Chondrocyte (in vitro differentiated cells): ENCODE data around the gene PCDHGA7. TPM values are rescaled to one million over a fixed set of nuclear protein-coding genes. Genes with fewer than 3 reads are reported as not detected.
"Not testable (repeated sequence)": the region's sequence is repeated elsewhere in the genome, so short reads cannot be mapped to it uniquely, and the experiment has no call there.

Experiments
- DNase-seq: peaks from one replicate; pipeline ENCODE4 v3.0.0; 2021; ENCODE audit warnings: mixed read lengths, low spot score
- H3K27ac Mint-ChIP-seq: one replicate; pipeline ENCODE4 v1.8.0; 2021; ENCODE audit warnings: mild to moderate bottlenecking, moderate library complexity, mixed read lengths; ENCODE audit not compliant: unreplicated experiment
- H3K27me3 Mint-ChIP-seq: 2 replicates; pipeline ENCODE4 v1.8.0; 2021; ENCODE audit warnings: low read depth, mixed read lengths
- H3K36me3 Mint-ChIP-seq: 2 replicates; pipeline ENCODE4 v1.8.0; 2021; ENCODE audit warnings: low read depth, mixed read lengths
- H3K4me1 Mint-ChIP-seq: 2 replicates; pipeline ENCODE4 v1.8.0; 2021; ENCODE audit warnings: low read depth, mild to moderate bottlenecking, mixed read lengths
- H3K4me3 Mint-ChIP-seq: one replicate; pipeline ENCODE4 v1.8.0; 2021; ENCODE audit warnings: mild to moderate bottlenecking, moderate library complexity, mixed read lengths; ENCODE audit not compliant: unreplicated experiment
- H3K9me3 Mint-ChIP-seq: 2 replicates; pipeline ENCODE4 v1.8.0; 2021; ENCODE audit warnings: low read depth, mixed read lengths
- long read RNA-seq: library from polyadenylated mRNA; stranded (forward); transcript quantifications from one replicate; pipeline ENCODE4 v2.0.0, GENCODE V29; 2021
- total RNA-seq: library from RNA; stranded (reverse); gene quantifications from 3 replicates; pipeline ENCODE4 v1.2.1, GENCODE V29; 2021
- TF ChIP-seq, protein P1 (sequence below): fragments of 200-600 bp; sonication (generic); IDR thresholded peaks from 2 replicates; pipeline ENCODE4 v1.5.0; 2021; ENCODE audit warnings: antibody characterized with exemption, mild to moderate bottlenecking, moderate library complexity

Gene PCDHGA7
- 0.17 to 0.31 TPM (median 0.28 TPM) in 3 replicates for total RNA-seq
- long read RNA-seq: 0 reads

DNA sequence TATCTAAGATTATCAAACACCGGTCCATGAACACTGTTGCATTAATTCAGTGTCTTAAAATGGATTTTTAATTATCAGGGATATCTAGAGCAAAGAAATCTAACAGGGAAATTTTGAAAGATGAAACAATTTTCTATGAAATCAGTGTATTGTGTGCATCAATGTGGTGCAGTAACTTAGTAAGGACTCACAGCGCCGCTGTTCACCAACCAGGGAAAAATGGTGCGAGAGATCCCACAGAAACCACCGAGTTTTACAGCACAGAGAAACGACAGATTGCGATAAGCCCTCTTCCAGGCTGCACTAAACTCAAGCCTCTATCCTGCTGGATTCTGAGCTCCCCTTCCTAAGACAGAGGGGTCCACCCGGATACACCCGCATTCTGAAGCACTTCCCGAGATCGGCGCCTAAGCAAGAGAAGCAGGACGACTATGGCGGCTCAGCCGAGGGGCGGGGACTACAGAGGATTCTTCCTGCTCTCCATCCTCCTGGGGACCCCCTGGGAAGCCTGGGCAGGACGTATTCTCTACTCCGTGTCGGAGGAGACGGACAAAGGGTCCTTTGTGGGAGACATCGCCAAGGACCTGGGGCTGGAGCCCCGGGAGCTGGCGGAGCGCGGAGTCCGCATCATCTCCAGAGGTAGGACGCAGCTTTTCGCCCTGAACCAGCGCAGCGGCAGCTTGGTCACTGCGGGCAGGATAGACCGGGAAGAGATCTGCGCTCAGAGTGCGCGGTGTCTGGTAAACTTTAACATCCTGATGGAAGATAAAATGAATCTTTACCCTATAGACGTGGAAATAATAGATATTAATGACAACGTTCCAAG, at the start of gene PCDHGA7:
Gene PCDHGA7 (plus strand): TSS at position 274 of the 826 bp plus-strand sequence. CDS start 158 bp downstream, at position 432.
- peaks cover 1% of the 10 kb centered on the region for H3K36me3 Mint-ChIP-seq
- no peaks in the 10 kb centered on the region for H3K4me1 Mint-ChIP-seq
- DNase-seq: peak; percentile 85
- H3K9me3 Mint-ChIP-seq: peaks cover 51% of the 10 kb centered on the region
- H3K27me3 Mint-ChIP-seq: no peaks in the 10 kb centered on the region
- no peak within 1 kb of the TSS for H3K27ac Mint-ChIP-seq
- no peak within 1 kb of the TSS for H3K4me3 Mint-ChIP-seq
- TF ChIP-seq, protein P1, sequence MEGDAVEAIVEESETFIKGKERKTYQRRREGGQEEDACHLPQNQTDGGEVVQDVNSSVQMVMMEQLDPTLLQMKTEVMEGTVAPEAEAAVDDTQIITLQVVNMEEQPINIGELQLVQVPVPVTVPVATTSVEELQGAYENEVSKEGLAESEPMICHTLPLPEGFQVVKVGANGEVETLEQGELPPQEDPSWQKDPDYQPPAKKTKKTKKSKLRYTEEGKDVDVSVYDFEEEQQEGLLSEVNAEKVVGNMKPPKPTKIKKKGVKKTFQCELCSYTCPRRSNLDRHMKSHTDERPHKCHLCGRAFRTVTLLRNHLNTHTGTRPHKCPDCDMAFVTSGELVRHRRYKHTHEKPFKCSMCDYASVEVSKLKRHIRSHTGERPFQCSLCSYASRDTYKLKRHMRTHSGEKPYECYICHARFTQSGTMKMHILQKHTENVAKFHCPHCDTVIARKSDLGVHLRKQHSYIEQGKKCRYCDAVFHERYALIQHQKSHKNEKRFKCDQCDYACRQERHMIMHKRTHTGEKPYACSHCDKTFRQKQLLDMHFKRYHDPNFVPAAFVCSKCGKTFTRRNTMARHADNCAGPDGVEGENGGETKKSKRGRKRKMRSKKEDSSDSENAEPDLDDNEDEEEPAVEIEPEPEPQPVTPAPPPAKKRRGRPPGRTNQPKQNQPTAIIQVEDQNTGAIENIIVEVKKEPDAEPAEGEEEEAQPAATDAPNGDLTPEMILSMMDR: no peak

DNA sequence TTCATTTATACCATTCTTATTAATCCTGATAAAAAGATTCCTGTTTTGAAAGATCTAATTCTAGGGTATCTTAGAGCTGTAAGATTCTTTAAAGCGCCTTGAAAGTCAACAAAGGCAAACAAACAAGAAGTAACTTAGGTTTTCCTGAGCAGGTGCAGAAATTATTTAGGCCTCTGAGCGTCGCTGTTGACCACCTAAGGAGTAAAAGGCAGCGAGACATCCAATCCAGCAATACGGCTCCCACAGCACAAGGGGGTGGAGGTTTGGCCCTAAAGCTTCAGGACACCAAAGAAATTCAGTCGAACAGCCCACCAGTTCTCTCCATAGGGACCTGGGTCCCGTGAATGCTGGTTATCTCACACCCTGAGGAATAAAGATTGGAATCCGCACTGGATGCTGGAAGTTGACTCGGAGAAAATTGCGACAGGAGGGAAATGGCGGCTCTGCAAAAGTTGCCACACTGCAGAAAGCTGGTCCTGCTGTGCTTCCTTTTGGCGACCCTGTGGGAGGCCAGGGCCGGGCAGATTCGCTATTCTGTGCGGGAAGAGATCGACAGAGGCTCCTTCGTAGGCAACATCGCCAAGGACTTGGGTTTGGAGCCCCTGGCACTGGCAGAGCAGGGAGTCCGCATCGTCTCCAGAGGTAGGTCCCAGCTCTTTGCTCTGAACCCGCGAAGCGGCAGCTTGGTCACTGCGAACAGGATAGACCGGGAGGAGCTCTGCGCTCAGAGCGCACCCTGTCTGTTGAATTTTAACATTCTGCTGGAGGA, 43.8 kb upstream of the PCDHGA7 start, which contains the start of gene PCDHGA2:
Gene PCDHGA2 (plus strand): TSS at position 223 of the 769 bp plus-strand sequence.
- Mint-ChIP-seq H3K4me1 (no peaks in the 10 kb centered on the region), H3K4me3 (no peak within 1 kb of the TSS), H3K27ac (no peak within 1 kb of the TSS), H3K27me3 (no peaks in the 10 kb centered on the region), H3K9me3 (peaks cover 58% of the 10 kb centered on the region), H3K36me3 (peaks cover 2% of the 10 kb centered on the region)
- DNase-seq: no peak
- TF ChIP-seq, protein P1: peak; percentile 25

DNA sequence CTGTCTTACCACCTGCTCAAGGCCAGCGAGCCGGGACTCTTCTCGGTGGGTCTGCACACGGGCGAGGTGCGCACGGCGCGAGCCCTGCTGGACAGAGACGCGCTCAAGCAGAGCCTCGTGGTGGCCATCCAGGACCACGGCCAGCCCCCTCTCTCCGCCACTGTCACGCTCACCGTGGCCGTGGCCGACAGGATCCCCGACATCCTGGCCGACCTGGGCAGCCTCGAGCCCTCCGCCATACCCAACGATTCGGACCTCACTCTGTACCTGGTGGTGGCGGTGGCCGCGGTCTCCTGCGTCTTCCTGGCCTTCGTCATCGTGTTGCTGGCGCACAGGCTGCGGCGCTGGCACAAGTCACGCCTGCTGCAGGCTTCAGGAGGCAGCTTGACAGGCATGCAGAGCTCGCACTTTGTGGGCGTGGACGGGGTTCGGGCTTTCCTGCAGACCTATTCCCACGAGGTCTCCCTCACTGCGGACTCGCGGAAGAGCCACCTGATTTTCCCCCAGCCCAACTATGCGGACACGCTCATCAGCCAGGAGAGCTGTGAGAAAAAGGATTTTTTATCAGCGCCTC, 41.7 kb upstream of the PCDHGA7 start:
- H3K36me3 Mint-ChIP-seq, H3K4me3 Mint-ChIP-seq, DNase-seq, H3K27me3 Mint-ChIP-seq, H3K27ac Mint-ChIP-seq, H3K4me1 Mint-ChIP-seq: not testable (repeated sequence)
- peaks cover 61% of the 10 kb centered on the region for H3K9me3 Mint-ChIP-seq

DNA sequence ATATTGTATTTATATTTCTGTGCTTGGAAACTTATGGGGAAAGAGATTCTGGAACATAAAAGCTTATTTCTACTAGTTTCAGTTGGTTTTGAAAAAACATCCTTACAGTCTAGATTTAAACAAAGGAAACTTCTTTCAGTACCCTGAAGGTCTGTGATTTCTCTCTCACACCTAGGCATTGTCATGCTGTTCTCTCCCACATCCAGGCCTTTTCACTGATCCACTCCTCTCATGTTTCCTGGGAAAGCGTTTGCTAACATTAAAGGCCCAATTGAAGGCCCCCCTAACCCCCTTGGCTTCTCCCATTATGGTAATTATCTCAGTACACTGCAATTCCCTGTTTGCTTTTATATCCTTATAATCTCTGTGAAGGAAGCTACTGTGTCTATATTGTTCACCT, 39.8 kb upstream of the PCDHGA7 start:
- H3K4me3 Mint-ChIP-seq: no peak overlapping the region
- DNase-seq: no peak
- TF ChIP-seq, protein P1: no peak
- no peak overlapping the region for H3K27ac Mint-ChIP-seq
- peaks cover 55% of the 10 kb centered on the region for H3K9me3 Mint-ChIP-seq
- peaks cover 2% of the 10 kb centered on the region for H3K36me3 Mint-ChIP-seq
- H3K4me1 Mint-ChIP-seq: no peaks in the 10 kb centered on the region
- no peaks in the 10 kb centered on the region for H3K27me3 Mint-ChIP-seq

DNA sequence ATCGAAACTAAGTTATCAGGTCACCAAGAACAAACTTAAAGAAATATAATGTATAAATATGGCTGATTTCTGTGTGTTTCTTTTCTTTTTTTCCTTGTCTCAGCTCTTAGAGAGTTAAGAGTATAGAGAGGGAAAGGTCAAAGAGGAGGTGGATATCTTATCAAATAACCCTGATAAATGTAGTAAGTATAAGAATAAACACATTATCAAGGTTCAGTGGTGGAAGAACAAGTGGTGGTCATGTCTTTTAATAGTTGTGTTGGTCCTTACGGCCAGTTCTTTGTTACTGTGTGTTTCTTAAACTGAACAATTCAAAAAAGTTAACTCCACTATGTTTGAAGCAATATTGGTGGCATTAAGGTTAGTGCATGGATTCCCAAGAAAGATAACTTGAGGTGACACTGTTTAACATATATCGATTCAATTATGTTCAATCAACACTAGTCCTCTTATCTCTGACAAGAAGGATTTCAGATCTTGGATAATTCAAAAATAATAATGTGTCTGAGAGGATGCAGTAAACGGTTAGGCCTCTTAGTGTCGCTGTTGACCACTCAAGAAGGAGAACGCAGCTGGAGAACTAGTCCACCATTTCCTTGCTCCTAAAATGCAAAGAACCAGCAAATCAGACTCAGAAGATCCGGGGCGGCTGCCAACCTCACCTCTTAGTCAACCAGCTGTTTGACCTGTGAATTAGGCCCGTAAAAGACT, 39.1 kb upstream of the PCDHGA7 start, which contains the start of gene PCDHGA3:
Gene PCDHGA3 (plus strand): TSS at position 588 of the 711 bp plus-strand sequence. CDS start 205 bp downstream, outside the sequence.
- TF ChIP-seq, protein P1: no peak
- Mint-ChIP-seq H3K27me3 (no peaks in the 10 kb centered on the region), H3K36me3 (peaks cover 2% of the 10 kb centered on the region), H3K4me3 (no peak within 1 kb of the TSS), H3K9me3 (peaks cover 52% of the 10 kb centered on the region), H3K27ac (no peak within 1 kb of the TSS), H3K4me1 (no peaks in the 10 kb centered on the region)
- no peak for DNase-seq
